HS-27A (cell line): Measurements from ENCODE around the gene COPE.

ENCODE experiments used
- DNase-seq: peaks from one replicate; pipeline ENCODE4 v3.0.0-alpha.2; 2012; ENCODE audit warnings: low read depth, missing footprints

COPE gene

GRCh38 chr19:18867751-18868150 lies 51.4 kb downstream of the COPE start:
- no peak for DNase-seq

- no peak for DNase-seq
These were observed 52.0 kb downstream of the COPE start for GRCh38 chr19:18867199-18867598.

GRCh38 chr19:18866800-18867123 lies 52.4 kb downstream of the COPE start:
- DNase-seq = no peak

- DNase-seq = no peak
These were observed 53.0 kb downstream of the COPE start for GRCh38 chr19:18865973-18866799.

GRCh38 chr19:18865106-18865972 lies 53.8 kb downstream of the COPE start:
- no peak for DNase-seq

GRCh38 chr19:18863843-18864362 lies 55.3 kb downstream of the COPE start:
- no peak for DNase-seq

- DNase-seq = no peak
These were observed 56.0 kb downstream of the COPE start for GRCh38 chr19:18862976-18863842.

- no peak for DNase-seq
These were observed 57.3 kb downstream of the COPE start for GRCh38 chr19:18861917-18862316.

- DNase-seq = no peak
These were observed 58.0 kb downstream of the COPE start for GRCh38 chr19:18861235-18861634.

- DNase-seq = no peak
These were observed 58.5 kb downstream of the COPE start for GRCh38 chr19:18860725-18861124.

- DNase-seq = no peak
These were observed 58.9 kb downstream of the COPE start for GRCh38 chr19:18860302-18860700.

- DNase-seq = no peak
These were observed 59.4 kb downstream of the COPE start for GRCh38 chr19:18859676-18860301.

- no peak for DNase-seq
These were observed 60.1 kb downstream of the COPE start for GRCh38 chr19:18858906-18859646.

GRCh38 chr19:18857223-18857622 lies 62.0 kb downstream of the COPE start:
- no peak for DNase-seq

- DNase-seq = no peak
These were observed 62.6 kb downstream of the COPE start for GRCh38 chr19:18856385-18857126.

GRCh38 chr19:18855647-18856384 lies 63.4 kb downstream of the COPE start:
- DNase-seq = no peak

GRCh38 chr19:18854982-18855381 lies 64.2 kb downstream of the COPE start:
- no peak for DNase-seq

- DNase-seq = no peak
These were observed 65.3 kb downstream of the COPE start for GRCh38 chr19:18853755-18854427.

GRCh38 chr19:18852648-18853047 lies 66.5 kb downstream of the COPE start:
- DNase-seq = no peak
